GM18868 (cell line): ENCODE data around the gene RORC.
"Not testable (repeated sequence)": the region's sequence is repeated elsewhere in the genome, so short reads cannot be mapped to it uniquely, and the experiment has no call there.

Source experiments
- ATAC-seq: cut with Tn5 transposase; IDR thresholded peaks from one replicate; pipeline ENCODE4 v1.9.1; 2021; ENCODE audit warnings: mild to moderate bottlenecking, moderate library complexity; ENCODE audit not compliant: unreplicated experiment

The RORC gene

GRCh38 chr1:151807131-151807530 is 24.5 kb downstream of the RORC start:
- ATAC-seq = no peak

GRCh38 chr1:151806170-151806569 is 25.4 kb downstream of the RORC start:
- no peak for ATAC-seq

GRCh38 chr1:151805066-151805820 is 26.4 kb downstream of the RORC start, which contains the start of gene LINGO4:
LINGO4 (minus strand) TSS chr1:151805419; CDS start chr1:151802704, 2,715 bp downstream.
- no peak for ATAC-seq

GRCh38 chr1:151803915-151804314 is 27.7 kb downstream of the RORC start:
- no peak for ATAC-seq

- no peak for ATAC-seq
Observed at GRCh38 chr1:151803164-151803563, 28.4 kb downstream of the RORC start.

- ATAC-seq = no peak
Observed at GRCh38 chr1:151802372-151802771, 29.2 kb downstream of the RORC start.

GRCh38 chr1:151801846-151802245 is 29.8 kb downstream of the RORC start:
- no peak for ATAC-seq

- ATAC-seq = no peak
Observed at GRCh38 chr1:151801310-151801820, 30.2 kb downstream of the RORC start.

GRCh38 chr1:151800830-151801229 is 30.8 kb downstream of the RORC start:
- ATAC-seq = no peak

GRCh38 chr1:151799179-151800022 is 32.2 kb downstream of the RORC start:
- ATAC-seq = no peak

- no peak for ATAC-seq
Observed at GRCh38 chr1:151798571-151798970, 33.0 kb downstream of the RORC start.

- ATAC-seq = no peak
Observed at GRCh38 chr1:151790940-151791651, 40.5 kb downstream of the RORC start.

- peak; percentile 98 for ATAC-seq
Observed at GRCh38 chr1:151790071-151790939, 41.3 kb downstream of the RORC start, which contains the start of gene TDRKH. TDRKH (minus strand) TSS chr1:151790500; CDS start chr1:151783022, 7,478 bp downstream.

- ATAC-seq = no peak
Observed at GRCh38 chr1:151787689-151788088, 43.9 kb downstream of the RORC start.

GRCh38 chr1:151783796-151784195 is 47.8 kb downstream of the RORC start:
- no peak for ATAC-seq

GRCh38 chr1:151782741-151783140 is 48.9 kb downstream of the RORC start:
- no peak for ATAC-seq

- not testable (repeated sequence) for ATAC-seq
Observed at GRCh38 chr1:151782026-151782425, 49.6 kb downstream of the RORC start.

- ATAC-seq = not testable (repeated sequence)
Observed at GRCh38 chr1:151780736-151781135, 50.9 kb downstream of the RORC start.

- no peak for ATAC-seq
Observed at GRCh38 chr1:151779852-151780251, 51.8 kb downstream of the RORC start.

- no peak for ATAC-seq
Observed at GRCh38 chr1:151777317-151777716, 54.3 kb downstream of the RORC start.
